Measurements from ENCODE around the gene SGPP2.

GRCh38 chr2:222548992-222549391 is 124.6 kb downstream of the SGPP2 start:
- TF ChIP-seq POLR2A (IDR thresholded peaks at IDR 0.05) = no peak
- TF ChIP-seq CTCF (IDR thresholded peaks at IDR 0.05) = no peak
